Ramos (cell line): ENCODE measurements around the gene CYGB.

Experiments used
- in situ Hi-C: fragments of 300-500 bp; cut with MboI; formaldehyde crosslinking; loops from one replicate; pipeline ENCODE4 v1.14.3; 2022; ENCODE audit warnings: low sequenced_read_pairs; ENCODE audit not compliant: unreplicated experiment

Gene CYGB

GRCh38 chr17:76528528-76529223 lies 8.8 kb downstream of the CYGB start:
- in situ Hi-C loops = loop anchor here (10.0 kb wide), 1 partner anchor 156 kb away; no protein-coding TSS in a partner anchor

GRCh38 chr17:76528156-76528527 lies 9.4 kb downstream of the CYGB start:
- in situ Hi-C loops = loop anchor here (10.0 kb wide), 1 partner anchor 157 kb away; no protein-coding TSS in a partner anchor

- in situ Hi-C loops = loop anchor here (10.0 kb wide), 1 partner anchor 157 kb away; no protein-coding TSS in a partner anchor
Observed at GRCh38 chr17:76527430-76528111, 9.9 kb downstream of the CYGB start.

- in situ Hi-C loops = loop anchor here (10.0 kb wide), 1 partner anchor 158 kb away; no protein-coding TSS in a partner anchor
Observed at GRCh38 chr17:76527016-76527415, 10.5 kb downstream of the CYGB start.

GRCh38 chr17:76525513-76525833 lies 12.0 kb downstream of the CYGB start:
- in situ Hi-C loops = loop anchor here (10.0 kb wide), 1 partner anchor 159 kb away; no protein-coding TSS in a partner anchor

- in situ Hi-C loops = loop anchor here (5.0 to 10.0 kb wide), 2 partner anchors 92 to 160 kb away; no protein-coding TSS in a partner anchor
Observed at GRCh38 chr17:76524598-76525512, 12.7 kb downstream of the CYGB start.

GRCh38 chr17:76523084-76524037 lies 14.1 kb downstream of the CYGB start:
- in situ Hi-C loops = loop anchor here (5.0 to 10.0 kb wide), 2 partner anchors 94 to 161 kb away; no protein-coding TSS in a partner anchor

- in situ Hi-C loops = loop anchor here (5.0 to 10.0 kb wide), 2 partner anchors 96 to 163 kb away; no protein-coding TSS in a partner anchor
Observed at GRCh38 chr17:76521683-76522082, 15.8 kb downstream of the CYGB start.

GRCh38 chr17:76521262-76521661 lies 16.2 kb downstream of the CYGB start:
- in situ Hi-C loops = loop anchor here (5.0 to 10.0 kb wide), 2 partner anchors 96 to 164 kb away; no protein-coding TSS in a partner anchor

- in situ Hi-C loops = no loop called here
Observed at GRCh38 chr17:76519048-76519966, 18.2 kb downstream of the CYGB start.

- in situ Hi-C loops = no loop called here
Observed at GRCh38 chr17:76517638-76518038, 19.9 kb downstream of the CYGB start.

GRCh38 chr17:76515274-76515949 lies 22.1 kb downstream of the CYGB start:
- in situ Hi-C loops = no loop called here

- in situ Hi-C loops = loop anchor here (5.0 kb wide), 1 partner anchor 212 kb away; no protein-coding TSS in a partner anchor
Observed at GRCh38 chr17:76514355-76514754, 23.2 kb downstream of the CYGB start.

- in situ Hi-C loops = loop anchor here (5.0 kb wide), 1 partner anchor 211 kb away; no protein-coding TSS in a partner anchor
Observed at GRCh38 chr17:76513306-76513692, 24.2 kb downstream of the CYGB start.

- in situ Hi-C loops = loop anchor here (5.0 kb wide), 1 partner anchor 210 kb away; no protein-coding TSS in a partner anchor
Observed at GRCh38 chr17:76512366-76513305, 24.9 kb downstream of the CYGB start.

- in situ Hi-C loops = loop anchor here (5.0 kb wide), 1 partner anchor 210 kb away; no protein-coding TSS in a partner anchor
Observed at GRCh38 chr17:76511668-76512365, 25.7 kb downstream of the CYGB start.
